GM12874 (cell line): ENCODE measurements around the gene FER.

ENCODE experiments used
- TF ChIP-seq, protein P1 (sequence below): IDR thresholded peaks from 2 replicates; pipeline ENCODE4 v1.5.1; 2011; ENCODE audit warnings: low read depth, mild to moderate bottlenecking, control low read depth, low read length, moderate library complexity; ENCODE audit not compliant: insufficient read depth

The FER gene

DNA sequence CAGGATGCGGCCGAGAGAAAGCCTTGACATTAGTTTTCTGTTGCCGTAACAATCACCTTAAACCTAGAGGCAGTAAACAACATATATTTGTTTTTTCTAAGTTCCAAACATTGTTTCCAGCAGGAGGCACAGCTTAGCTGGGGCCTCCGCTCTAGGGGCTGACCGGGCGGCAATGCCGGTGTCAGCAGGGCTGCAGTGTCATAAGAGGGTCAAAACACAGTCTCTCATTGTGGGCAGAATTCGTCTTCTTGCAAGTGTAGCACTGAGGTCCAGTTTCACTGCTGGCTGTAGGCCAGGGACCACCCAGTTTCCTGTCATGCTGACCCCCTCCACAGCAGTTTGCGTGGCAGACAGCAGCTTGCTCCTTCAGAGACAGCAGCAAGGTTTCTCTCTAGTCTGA, 475.8 kb downstream of the FER start:
- TF ChIP-seq, protein P1, sequence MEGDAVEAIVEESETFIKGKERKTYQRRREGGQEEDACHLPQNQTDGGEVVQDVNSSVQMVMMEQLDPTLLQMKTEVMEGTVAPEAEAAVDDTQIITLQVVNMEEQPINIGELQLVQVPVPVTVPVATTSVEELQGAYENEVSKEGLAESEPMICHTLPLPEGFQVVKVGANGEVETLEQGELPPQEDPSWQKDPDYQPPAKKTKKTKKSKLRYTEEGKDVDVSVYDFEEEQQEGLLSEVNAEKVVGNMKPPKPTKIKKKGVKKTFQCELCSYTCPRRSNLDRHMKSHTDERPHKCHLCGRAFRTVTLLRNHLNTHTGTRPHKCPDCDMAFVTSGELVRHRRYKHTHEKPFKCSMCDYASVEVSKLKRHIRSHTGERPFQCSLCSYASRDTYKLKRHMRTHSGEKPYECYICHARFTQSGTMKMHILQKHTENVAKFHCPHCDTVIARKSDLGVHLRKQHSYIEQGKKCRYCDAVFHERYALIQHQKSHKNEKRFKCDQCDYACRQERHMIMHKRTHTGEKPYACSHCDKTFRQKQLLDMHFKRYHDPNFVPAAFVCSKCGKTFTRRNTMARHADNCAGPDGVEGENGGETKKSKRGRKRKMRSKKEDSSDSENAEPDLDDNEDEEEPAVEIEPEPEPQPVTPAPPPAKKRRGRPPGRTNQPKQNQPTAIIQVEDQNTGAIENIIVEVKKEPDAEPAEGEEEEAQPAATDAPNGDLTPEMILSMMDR, result no peak

DNA sequence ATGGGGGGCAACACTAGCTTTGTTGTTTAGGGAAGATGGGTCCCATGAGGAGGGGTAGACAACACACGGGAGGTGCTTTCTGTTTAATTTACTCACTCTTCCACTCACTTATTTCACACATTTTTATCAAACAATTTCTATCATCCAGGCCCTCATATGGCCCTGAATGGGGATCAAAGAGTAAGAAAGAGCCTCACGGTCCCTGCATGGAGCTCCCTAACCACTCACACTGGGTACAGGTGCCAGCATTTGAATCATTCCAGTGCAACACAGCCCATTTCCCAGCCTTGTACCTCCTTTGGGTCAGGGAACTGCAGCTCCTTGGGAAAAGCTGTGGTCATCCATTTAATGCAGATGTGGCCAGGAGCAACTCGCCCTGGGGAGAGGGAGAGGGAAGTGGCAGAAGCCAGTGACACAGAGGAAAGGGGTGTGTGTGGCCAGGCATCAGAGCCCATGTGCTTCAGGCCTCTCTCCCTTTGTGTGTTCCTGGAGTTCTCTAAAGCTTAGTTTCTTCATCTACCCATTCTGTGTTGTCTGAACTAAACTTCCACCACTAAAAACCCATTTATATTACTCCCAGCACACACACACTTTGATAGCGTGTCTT, 476.7 kb downstream of the FER start:
- TF ChIP-seq, protein P1, result no peak

DNA sequence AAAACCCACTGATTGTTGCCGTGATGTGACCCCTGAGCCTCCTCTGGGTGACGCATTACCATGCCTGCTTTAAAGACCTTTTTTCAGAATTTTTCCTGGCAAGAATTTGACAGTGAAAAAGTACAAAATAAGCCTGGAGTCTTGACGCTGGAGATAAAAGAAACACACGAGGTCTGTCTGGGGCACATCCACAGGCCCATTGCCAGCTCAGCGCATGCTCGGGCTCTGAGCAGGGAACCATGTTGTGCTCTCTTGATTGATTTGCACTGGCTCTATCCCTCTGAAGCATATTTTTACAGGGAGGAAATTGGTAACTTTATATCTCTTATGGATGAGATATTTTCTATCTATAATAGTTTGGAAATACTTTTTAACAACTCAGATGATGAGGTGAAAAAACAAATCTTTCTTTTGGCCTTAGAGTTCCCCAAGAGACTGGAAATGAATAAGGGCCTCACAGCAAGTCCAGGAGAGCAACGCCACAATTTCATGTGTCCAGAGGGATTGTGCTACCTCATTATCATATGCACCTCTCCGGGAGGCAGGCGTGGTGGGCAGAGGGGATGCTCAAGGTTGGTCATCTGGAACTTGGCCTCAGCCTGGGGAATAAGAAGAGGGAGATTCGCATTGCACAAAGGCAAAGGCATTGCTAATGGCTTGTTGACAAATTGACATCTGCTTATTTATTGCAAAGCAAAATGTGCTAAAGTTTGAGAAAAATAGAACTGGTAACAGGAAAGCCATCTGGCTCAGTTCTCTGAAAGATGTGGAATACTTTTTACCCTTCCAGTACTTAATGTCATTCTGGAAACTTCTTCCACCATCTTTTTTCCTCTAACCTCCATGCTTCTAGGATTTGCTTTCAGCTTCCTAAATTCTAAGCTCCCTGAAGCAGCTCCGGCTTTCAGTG, 478.3 kb downstream of the FER start:
- TF ChIP-seq, protein P1, result no peak

DNA sequence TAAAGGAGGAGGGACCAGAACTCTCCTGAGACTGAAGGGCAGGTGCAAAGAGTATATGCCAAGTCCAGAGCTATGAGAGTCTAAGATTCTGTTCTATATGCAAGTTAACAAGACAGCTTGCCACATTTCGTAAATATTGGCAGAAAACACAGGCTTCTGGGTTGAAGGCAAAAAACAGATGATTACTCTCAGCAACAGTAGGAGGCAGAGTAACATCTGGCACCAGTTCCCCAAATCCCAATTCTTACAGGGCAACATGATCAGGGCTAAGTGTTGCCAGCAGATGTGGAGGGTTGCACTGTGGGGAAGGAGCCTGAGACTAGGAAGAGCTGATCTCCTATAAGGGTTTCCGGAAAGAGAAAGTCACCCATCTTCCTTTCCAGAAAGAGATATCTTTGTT, 482.7 kb downstream of the FER start:
- TF ChIP-seq, protein P1, result no peak

DNA sequence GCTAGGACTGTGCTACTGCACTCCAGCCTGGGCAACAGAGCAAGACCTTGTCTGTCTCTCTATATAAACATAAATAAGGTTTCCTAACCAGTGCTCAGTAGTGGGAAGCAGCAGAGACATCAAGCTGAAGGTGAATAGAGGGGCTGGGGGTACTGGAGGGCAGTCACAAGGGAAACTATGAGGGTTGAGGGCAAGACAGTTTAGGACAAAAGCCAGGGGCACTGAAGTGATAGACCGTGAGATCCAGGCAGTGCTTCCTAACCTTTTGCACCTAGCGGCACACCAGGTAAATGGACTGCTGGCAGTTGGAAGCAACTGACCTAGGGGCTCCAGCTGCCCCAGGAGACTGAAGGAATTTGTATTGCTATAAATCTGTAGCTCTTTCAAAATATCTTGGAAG, 483.6 kb downstream of the FER start:
- TF ChIP-seq, protein P1, result no peak

DNA sequence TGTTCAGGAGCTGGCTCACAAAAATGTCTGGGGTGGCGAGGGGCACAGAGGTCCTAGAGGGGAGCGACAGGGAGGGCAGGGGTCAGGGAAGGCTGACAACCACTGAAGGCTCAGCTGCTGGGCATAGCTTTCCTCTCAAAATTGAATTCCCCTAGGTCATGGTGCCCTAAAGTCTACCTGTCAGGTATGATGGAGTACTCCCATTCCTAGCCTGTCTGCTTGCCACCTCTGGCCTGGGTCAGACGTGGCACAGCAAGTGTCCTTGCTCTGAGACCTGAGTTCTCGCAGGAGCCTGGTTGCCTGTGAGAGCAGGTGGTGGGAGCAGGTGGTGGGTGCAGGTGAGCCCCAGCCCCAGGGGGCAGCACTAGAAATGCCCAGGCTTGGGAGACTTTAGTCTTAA, 486.7 kb downstream of the FER start:
- TF ChIP-seq, protein P1, result no peak

DNA sequence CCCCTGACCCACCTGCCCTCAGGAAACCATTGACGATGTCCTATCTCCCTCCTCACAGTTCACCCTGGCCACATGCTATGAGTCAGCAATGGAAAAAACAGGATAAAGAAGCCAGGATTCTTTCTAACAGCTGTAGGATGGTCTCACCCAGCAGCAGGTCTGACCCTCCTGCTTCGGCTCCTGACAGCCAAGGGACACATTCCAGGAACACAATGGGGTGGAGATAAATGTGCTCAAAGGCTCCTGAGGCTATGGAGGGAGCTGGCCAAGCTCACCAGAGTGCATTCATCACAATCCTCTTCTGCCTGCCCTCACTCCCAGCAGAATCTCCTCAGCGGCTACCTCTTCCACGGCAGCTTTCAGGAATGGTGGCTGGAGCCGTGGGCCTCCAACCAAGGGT, 491.8 kb downstream of the FER start:
- TF ChIP-seq, protein P1, result no peak
